HepG2 (cell line): ENCODE measurements around the gene FUT1. TPM values are rescaled to one million over a fixed set of nuclear protein-coding genes. Genes with fewer than 3 reads are reported as not detected.

Experiments
- AGO2 ChIP-seq: fragments of 200-400 bp; formaldehyde crosslinking; optimal IDR thresholded peaks from 2 replicates; pipeline ENCODE3; 2017; ENCODE audit warnings: mild to moderate bottlenecking, low read depth, low read length, moderate library complexity
- CCDC6 ChIP-seq: sonication (generic); formaldehyde crosslinking; IDR thresholded peaks from 2 replicates; pipeline ENCODE4 v1.8.1; 2022; ENCODE audit warnings: mild to moderate bottlenecking, missing genetic modification reagents, moderate library complexity
- CHD2 ChIP-seq: IDR thresholded peaks from 2 replicates; pipeline ENCODE4 v1.6.1; 2011; ENCODE audit warnings: low read depth, low read length, improper control_type of control experiment
- ELF4 ChIP-seq: sonication (generic); formaldehyde crosslinking; IDR thresholded peaks from 2 replicates; pipeline ENCODE4 v1.5.0; 2020; ENCODE audit warnings: missing genetic modification reagents, mild to moderate bottlenecking, moderate library complexity, borderline replicate concordance
- MAFG ChIP-seq: sonication (generic); formaldehyde crosslinking; IDR thresholded peaks from 2 replicates; pipeline ENCODE4 v1.5.1; 2020; ENCODE audit warnings: mild to moderate bottlenecking, missing genetic modification reagents
- RBM39 ChIP-seq: fragments of 200-400 bp; formaldehyde crosslinking; IDR thresholded peaks from one replicate; pipeline ENCODE4 v1.6.1; 2018; ENCODE audit warnings: antibody characterized with exemption, mild to moderate bottlenecking, low read depth, low read length; ENCODE audit not compliant: poor library complexity, severe bottlenecking
- SP4 ChIP-seq: sonication (generic); formaldehyde crosslinking; IDR thresholded peaks from 2 replicates; pipeline ENCODE4 v1.8.1; 2023; ENCODE audit warnings: mild to moderate bottlenecking, missing genetic modification reagents
- XBP1 ChIP-seq: sonication (generic); formaldehyde crosslinking; IDR thresholded peaks from 2 replicates; pipeline ENCODE4 v1.5.0; 2020; ENCODE audit warnings: missing genetic modification reagents
- ZNF773 ChIP-seq: sonication (generic); formaldehyde crosslinking; IDR thresholded peaks from 2 replicates; pipeline ENCODE4 v1.4.0; 2020; ENCODE audit warnings: missing genetic modification reagents, borderline replicate concordance
- polyA plus RNA-seq, 8 experiments: library from polyadenylated mRNA; depleted of rRNA in 3 of 8; stranded (reverse) in 7 of 8; unstranded in 1 of 8; fragments of >200 nt; fragmentation: Illumina TruSeq in 4 of 8; extraction: Trizol in 4 of 8; gene quantifications; 2 replicates each; pipeline versions ENCODE4 v1.2.1 to v1.2.3, GENCODE V29; 2011 to 2016; ENCODE audit warnings: low read depth in 4 of 8, missing spikeins in 1 of 8, mixed read lengths in 1 of 8; ENCODE audit not compliant: insufficient read depth in 1 of 8
- total RNA-seq, 5 experiments: library from RNA; depleted of rRNA; stranded (reverse); fragments of >200 nt; fragmentation: Illumina TruSeq; extraction: Trizol; gene quantifications; 2 replicates each; pipeline ENCODE4 v1.2.3, GENCODE V29; 2016; ENCODE audit warnings: low read depth in 1 of 5
- TF ChIP-seq, protein P1 (sequence below): IDR thresholded peaks from 2 replicates; pipeline ENCODE4 v1.4.0; 2020; ENCODE audit warnings: mild to moderate bottlenecking, missing genetic modification reagents
- TF ChIP-seq, protein P2 (sequence below), 2 experiments: sonication (generic) in 1 of 2; formaldehyde crosslinking in 1 of 2; IDR thresholded peaks; 2 replicates each; pipeline versions ENCODE4 v1.5.1 to v1.6.1; 2011 to 2020; ENCODE audit warnings: borderline replicate concordance in 1 of 2, low read depth in 1 of 2, low read length in 1 of 2, mild to moderate bottlenecking in 1 of 2, missing genetic modification reagents in 1 of 2, moderate library complexity in 1 of 2
- TF ChIP-seq, protein P3 (sequence below): sonication (generic); formaldehyde crosslinking; IDR thresholded peaks from 2 replicates; pipeline ENCODE4 v1.8.1; 2023; ENCODE audit warnings: mild to moderate bottlenecking, missing genetic modification reagents
- TF ChIP-seq, protein P4 (sequence below): sonication (generic); formaldehyde crosslinking; IDR thresholded peaks from 2 replicates; pipeline ENCODE4 v1.8.1; 2022; ENCODE audit warnings: mild to moderate bottlenecking, missing genetic modification reagents
- TF ChIP-seq, protein P5 (sequence below): sonication (generic); formaldehyde crosslinking; IDR thresholded peaks from 2 replicates; pipeline ENCODE4 v1.5.0; 2020; ENCODE audit warnings: mild to moderate bottlenecking, missing genetic modification reagents
- TF ChIP-seq, protein P6 (sequence below): sonication (generic); formaldehyde crosslinking; IDR thresholded peaks from 2 replicates; pipeline ENCODE4 v1.9.0; 2021; ENCODE audit warnings: missing genetic modification reagents, mild to moderate bottlenecking, borderline replicate concordance

Gene FUT1
- total and polyA plus RNA-seq, 2 of the 13 experiments (the other 11 are each of a cell fraction or from before 2014, with no cell fraction given) = 0.07 to 1.1 TPM

DNA sequence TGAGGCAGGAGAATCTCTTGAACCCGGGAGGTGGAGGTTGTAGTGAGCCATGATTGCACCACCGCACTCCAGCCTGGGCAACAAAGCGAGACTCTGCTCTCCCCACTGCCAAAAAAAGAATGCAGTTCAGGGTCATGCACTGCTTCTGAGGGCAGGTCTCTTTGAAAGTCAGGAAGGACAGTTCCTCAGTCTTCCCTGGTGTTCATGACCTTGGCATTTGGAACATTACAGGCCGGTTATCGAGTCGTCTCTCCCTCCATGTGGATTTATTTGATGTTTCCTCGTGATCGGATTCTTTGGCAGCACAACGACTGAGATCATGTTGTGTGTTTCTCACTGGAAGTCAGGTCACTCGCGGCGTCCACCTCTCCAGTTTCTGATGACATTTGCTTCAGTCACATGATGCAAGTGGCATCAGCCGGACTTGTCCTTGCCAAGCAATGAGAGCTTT lies 20.1 kb upstream of the FUT1 start (continued):
- TF ChIP-seq, protein P1, sequence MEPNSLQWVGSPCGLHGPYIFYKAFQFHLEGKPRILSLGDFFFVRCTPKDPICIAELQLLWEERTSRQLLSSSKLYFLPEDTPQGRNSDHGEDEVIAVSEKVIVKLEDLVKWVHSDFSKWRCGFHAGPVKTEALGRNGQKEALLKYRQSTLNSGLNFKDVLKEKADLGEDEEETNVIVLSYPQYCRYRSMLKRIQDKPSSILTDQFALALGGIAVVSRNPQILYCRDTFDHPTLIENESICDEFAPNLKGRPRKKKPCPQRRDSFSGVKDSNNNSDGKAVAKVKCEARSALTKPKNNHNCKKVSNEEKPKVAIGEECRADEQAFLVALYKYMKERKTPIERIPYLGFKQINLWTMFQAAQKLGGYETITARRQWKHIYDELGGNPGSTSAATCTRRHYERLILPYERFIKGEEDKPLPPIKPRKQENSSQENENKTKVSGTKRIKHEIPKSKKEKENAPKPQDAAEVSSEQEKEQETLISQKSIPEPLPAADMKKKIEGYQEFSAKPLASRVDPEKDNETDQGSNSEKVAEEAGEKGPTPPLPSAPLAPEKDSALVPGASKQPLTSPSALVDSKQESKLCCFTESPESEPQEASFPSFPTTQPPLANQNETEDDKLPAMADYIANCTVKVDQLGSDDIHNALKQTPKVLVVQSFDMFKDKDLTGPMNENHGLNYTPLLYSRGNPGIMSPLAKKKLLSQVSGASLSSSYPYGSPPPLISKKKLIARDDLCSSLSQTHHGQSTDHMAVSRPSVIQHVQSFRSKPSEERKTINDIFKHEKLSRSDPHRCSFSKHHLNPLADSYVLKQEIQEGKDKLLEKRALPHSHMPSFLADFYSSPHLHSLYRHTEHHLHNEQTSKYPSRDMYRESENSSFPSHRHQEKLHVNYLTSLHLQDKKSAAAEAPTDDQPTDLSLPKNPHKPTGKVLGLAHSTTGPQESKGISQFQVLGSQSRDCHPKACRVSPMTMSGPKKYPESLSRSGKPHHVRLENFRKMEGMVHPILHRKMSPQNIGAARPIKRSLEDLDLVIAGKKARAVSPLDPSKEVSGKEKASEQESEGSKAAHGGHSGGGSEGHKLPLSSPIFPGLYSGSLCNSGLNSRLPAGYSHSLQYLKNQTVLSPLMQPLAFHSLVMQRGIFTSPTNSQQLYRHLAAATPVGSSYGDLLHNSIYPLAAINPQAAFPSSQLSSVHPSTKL = peak; percentile 88
- TF ChIP-seq CHD2 (no peak), AGO2 (no peak), SP4 (CRISPR knock-in tag) (peak; percentile 36; the same call in 1 of the 2 replicates), ELF4 (CRISPR knock-in tag) (no peak), RBM39 (no peak), ZNF773 (CRISPR knock-in tag) (no peak), XBP1 (CRISPR knock-in tag) (no peak), CCDC6 (CRISPR knock-in tag) (no peak), MAFG (no peak)
- TF ChIP-seq, protein P2, sequence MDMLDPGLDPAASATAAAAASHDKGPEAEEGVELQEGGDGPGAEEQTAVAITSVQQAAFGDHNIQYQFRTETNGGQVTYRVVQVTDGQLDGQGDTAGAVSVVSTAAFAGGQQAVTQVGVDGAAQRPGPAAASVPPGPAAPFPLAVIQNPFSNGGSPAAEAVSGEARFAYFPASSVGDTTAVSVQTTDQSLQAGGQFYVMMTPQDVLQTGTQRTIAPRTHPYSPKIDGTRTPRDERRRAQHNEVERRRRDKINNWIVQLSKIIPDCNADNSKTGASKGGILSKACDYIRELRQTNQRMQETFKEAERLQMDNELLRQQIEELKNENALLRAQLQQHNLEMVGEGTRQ (IDR thresholded peaks at IDR 0.05; ENCODE audit: low read depth, low read length) = peak; percentile 73
- TF ChIP-seq, protein P2 (CRISPR knock-in tag; IDR thresholded peaks at IDR 0.05; ENCODE audit: borderline replicate concordance) = no peak; the same call in 1 of the 2 replicates
- TF ChIP-seq, protein P3, sequence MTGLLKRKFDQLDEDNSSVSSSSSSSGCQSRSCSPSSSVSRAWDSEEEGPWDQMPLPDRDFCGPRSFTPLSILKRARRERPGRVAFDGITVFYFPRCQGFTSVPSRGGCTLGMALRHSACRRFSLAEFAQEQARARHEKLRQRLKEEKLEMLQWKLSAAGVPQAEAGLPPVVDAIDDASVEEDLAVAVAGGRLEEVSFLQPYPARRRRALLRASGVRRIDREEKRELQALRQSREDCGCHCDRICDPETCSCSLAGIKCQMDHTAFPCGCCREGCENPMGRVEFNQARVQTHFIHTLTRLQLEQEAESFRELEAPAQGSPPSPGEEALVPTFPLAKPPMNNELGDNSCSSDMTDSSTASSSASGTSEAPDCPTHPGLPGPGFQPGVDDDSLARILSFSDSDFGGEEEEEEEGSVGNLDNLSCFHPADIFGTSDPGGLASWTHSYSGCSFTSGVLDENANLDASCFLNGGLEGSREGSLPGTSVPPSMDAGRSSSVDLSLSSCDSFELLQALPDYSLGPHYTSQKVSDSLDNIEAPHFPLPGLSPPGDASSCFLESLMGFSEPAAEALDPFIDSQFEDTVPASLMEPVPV (CRISPR knock-in tag) = no peak
- TF ChIP-seq, protein P4, sequence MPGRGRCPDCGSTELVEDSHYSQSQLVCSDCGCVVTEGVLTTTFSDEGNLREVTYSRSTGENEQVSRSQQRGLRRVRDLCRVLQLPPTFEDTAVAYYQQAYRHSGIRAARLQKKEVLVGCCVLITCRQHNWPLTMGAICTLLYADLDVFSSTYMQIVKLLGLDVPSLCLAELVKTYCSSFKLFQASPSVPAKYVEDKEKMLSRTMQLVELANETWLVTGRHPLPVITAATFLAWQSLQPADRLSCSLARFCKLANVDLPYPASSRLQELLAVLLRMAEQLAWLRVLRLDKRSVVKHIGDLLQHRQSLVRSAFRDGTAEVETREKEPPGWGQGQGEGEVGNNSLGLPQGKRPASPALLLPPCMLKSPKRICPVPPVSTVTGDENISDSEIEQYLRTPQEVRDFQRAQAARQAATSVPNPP (CRISPR knock-in tag) = no peak
- TF ChIP-seq, protein P5, sequence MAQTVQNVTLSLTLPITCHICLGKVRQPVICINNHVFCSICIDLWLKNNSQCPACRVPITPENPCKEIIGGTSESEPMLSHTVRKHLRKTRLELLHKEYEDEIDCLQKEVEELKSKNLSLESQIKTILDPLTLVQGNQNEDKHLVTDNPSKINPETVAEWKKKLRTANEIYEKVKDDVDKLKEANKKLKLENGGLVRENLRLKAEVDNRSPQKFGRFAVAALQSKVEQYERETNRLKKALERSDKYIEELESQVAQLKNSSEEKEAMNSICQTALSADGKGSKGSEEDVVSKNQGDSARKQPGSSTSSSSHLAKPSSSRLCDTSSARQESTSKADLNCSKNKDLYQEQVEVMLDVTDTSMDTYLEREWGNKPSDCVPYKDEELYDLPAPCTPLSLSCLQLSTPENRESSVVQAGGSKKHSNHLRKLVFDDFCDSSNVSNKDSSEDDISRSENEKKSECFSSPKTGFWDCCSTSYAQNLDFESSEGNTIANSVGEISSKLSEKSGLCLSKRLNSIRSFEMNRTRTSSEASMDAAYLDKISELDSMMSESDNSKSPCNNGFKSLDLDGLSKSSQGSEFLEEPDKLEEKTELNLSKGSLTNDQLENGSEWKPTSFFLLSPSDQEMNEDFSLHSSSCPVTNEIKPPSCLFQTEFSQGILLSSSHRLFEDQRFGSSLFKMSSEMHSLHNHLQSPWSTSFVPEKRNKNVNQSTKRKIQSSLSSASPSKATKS (CRISPR knock-in tag) = no peak
- TF ChIP-seq, protein P6, sequence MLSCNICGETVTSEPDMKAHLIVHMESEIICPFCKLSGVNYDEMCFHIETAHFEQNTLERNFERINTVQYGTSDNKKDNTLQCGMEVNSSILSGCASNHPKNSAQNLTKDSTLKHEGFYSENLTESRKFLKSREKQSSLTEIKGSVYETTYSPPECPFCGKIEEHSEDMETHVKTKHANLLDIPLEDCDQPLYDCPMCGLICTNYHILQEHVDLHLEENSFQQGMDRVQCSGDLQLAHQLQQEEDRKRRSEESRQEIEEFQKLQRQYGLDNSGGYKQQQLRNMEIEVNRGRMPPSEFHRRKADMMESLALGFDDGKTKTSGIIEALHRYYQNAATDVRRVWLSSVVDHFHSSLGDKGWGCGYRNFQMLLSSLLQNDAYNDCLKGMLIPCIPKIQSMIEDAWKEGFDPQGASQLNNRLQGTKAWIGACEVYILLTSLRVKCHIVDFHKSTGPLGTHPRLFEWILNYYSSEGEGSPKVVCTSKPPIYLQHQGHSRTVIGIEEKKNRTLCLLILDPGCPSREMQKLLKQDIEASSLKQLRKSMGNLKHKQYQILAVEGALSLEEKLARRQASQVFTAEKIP (CRISPR knock-in tag) = no peak
